Pancreas (tissue), 10 donors: ENCODE results near the gene MBD4. TPM values are rescaled to one million over a fixed set of nuclear protein-coding genes. Genes with fewer than 3 reads are reported as not detected.
"Not testable (repeated sequence)": the region's sequence is repeated elsewhere in the genome, so short reads cannot be mapped to it uniquely, and the experiment has no call there.

Experiments
- ATAC-seq, 4 donors: fragments of 200-7000 bp; cut with Tn5 transposase; one replicate each; pipeline versions ENCODE4 v1.8.0 to v1.9.1; 2020; ENCODE audit warnings: mild to moderate bottlenecking in 4 of 4, moderate library complexity in 4 of 4
- DNase-seq, 6 donors: peaks; one replicate each; pipeline ENCODE4 v3.0.0-alpha.2; 2020
- FAIRE-seq: peaks from 2 replicates; lab custom pipeline; 2012; peaks lifted over from hg19 to GRCh38; lab: Jason Lieb, UNC
- H3K27ac ChIP-seq, 4 donors: fragments of 200-600 bp; sonication (generic); 1 replicate in 3 of 4; 2 replicates in 1 of 4; pipeline versions ENCODE4 v1.5.0 to v1.8.0; 2020
- H3K27me3 ChIP-seq, 4 donors: fragments of 200-600 bp; one replicate each; pipeline ENCODE4 v1.8.0; 2021
- H3K36me3 ChIP-seq, 3 donors: fragments of 200-600 bp; sonication (generic) in 1 of 3; one replicate each; pipeline versions ENCODE4 v1.5.0 to v1.8.0; 2020 to 2021
- H3K4me1 ChIP-seq, 3 donors: fragments of 200-600 bp; one replicate each; pipeline ENCODE4 v1.8.0; 2021
- H3K4me3 ChIP-seq, 4 donors: fragments of 200-600 bp; sonication (generic) in 2 of 4; one replicate each; pipeline versions ENCODE4 v1.5.0 to v1.8.0; 2020 to 2021
- H3K9me3 ChIP-seq, 4 donors: fragments of 200-600 bp; one replicate each; pipeline ENCODE4 v1.8.0; 2021
- WGBS, 2 donors: extraction: QIAGEN DNeasy Blood & Tissue Kit; methylation state at CpG; one replicate each; pipeline ENCODE4 v1.1.7; 2013; 5-methylcytosine and 5-hydroxymethylcytosine counted together
- intact Hi-C, 3 donors: fragments of 100-400 bp; cut with DNase I; formaldehyde crosslinking; loops; one replicate each; pipeline versions ENCODE4 v1.11.1 to v1.14.2; 2022
- polyA plus RNA-seq, 2 donors: library from polyadenylated mRNA; stranded (reverse); fragments of 200-250 nt; gene quantifications; one replicate each; pipeline ENCODE4 v1.2.3, GENCODE V29; 2013
- total RNA-seq, 6 donors: library from RNA; stranded (reverse); fragmentation: NEBNext Ultra II Directional in 4 of 6; extraction: Animal tissue kit (Norgen Biotek cat#: 25700) in 4 of 6; gene quantifications; one replicate each; pipeline versions ENCODE4 v1.2.1 to v1.2.4, GENCODE V29; 2021 to 2023
- TF ChIP-seq, protein P1 (sequence below), 4 donors: fragments of 200-600 bp; sonication (generic) in 3 of 4; IDR thresholded peaks; one replicate each; pipeline versions ENCODE4 v1.5.0 to v1.8.0; 2021; ENCODE audit warnings: antibody characterized with exemption in 4 of 4
- donor health status: healthy with polysubstance abuse.
- donor health status: DM: no; HTN: no; CAD: no; lungs with moderate emphysema.
- donor health status: DM: no; HTN: no; CAD: no.
- donor health status: control.
- donor health status: control.
- donor health status: Bipolar disorder and iron deficiency.
- donor health status: DM: yes; HTN: yes; CAD: no.
- donor health status: DM: no; HTN: no; CAD: no.
- donor health status: DM: no; HTN: no; CAD: no.
- donor health status: DM: yes; HTN: yes; CAD: no.

The MBD4 gene
- total and polyA plus RNA-seq, 8 donors = 8.4 to 19.7 (median 15.0) TPM

DNA sequence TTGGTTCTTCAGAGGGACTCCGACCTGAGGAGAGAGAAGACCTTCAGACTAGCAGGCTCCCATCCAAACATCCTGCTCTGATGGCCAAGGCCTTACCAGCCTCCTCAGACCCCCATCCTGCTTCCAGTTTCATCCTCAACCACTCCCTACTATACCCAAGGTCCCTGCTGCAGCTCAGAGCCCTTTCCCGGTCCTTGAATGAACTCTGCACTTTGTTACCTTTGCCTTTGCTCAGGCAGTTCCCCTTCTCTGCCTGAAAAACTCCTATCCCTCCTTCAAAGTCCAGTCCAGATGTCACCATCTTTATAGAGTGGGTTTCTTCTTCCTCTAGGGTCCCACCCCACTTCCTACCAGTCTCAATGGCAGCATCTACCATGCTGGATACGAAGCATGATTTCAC lies 24.4 kb downstream of the MBD4 start:
- H3K27me3 ChIP-seq = no peaks in the 10 kb centered on the region
- no peak overlapping the region for H3K4me3 ChIP-seq
- H3K4me1 ChIP-seq = no peaks in the 10 kb centered on the region
- ATAC-seq = no peak
- 75 to 78% methylated on average over 3 of the region's 3 CpGs for WGBS, 2 donors
- H3K9me3 ChIP-seq = no peaks in the 10 kb centered on the region
- FAIRE-seq = no peak
- TF ChIP-seq, protein P1, sequence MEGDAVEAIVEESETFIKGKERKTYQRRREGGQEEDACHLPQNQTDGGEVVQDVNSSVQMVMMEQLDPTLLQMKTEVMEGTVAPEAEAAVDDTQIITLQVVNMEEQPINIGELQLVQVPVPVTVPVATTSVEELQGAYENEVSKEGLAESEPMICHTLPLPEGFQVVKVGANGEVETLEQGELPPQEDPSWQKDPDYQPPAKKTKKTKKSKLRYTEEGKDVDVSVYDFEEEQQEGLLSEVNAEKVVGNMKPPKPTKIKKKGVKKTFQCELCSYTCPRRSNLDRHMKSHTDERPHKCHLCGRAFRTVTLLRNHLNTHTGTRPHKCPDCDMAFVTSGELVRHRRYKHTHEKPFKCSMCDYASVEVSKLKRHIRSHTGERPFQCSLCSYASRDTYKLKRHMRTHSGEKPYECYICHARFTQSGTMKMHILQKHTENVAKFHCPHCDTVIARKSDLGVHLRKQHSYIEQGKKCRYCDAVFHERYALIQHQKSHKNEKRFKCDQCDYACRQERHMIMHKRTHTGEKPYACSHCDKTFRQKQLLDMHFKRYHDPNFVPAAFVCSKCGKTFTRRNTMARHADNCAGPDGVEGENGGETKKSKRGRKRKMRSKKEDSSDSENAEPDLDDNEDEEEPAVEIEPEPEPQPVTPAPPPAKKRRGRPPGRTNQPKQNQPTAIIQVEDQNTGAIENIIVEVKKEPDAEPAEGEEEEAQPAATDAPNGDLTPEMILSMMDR (IDR thresholded peaks at IDR 0.05) = no peak
- no peaks in the 10 kb centered on the region for H3K36me3 ChIP-seq
- intact Hi-C loops = no loop called here
- no peak overlapping the region for H3K27ac ChIP-seq
- no peak for DNase-seq

DNA sequence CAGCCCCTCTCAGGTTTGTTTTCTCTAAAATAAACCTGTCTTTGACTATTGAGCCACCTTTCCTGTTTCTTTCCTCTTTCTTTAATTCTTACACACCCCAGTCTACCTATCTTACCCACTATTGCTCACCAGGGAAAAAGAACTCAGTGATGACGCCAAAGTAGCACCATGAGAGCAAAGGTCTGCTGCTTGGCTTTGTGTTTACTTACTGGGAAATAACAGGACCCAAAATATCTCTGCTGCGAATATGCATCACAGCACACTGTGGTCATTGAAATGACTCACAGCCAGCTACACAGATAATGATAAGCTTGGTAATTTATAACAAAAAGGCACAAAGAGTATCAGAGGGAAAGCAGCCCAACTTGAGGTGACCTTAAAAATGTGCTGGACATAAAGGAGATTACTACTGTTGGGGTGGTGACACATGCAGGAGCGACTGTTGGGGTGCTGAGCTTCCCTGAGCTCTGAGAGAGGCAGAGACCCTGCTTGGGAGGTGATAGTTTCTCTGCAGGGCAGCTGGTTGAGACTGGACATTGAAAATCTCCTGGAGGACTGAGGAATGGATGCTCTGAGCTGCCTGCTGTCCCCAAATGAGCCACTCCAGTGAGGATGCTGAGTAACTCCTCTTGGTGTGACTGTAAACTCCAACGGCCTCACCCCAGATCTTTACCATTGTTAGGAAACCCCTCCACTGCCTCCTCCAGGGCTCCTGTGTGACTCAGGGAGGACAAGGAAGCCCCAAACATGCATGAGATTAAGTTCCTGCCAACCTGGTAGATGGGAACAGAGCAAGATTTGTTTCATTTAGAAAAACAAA lies 25.9 kb downstream of the MBD4 start:
- Histone ChIP-seq H3K9me3 (no peaks in the 10 kb centered on the region), H3K27me3 (no peaks in the 10 kb centered on the region), H3K36me3 (no peaks in the 10 kb centered on the region), H3K4me1 (no peaks in the 10 kb centered on the region), H3K4me3 (no peak overlapping the region), H3K27ac (peak overlapping the region in 1 of 4 donors; percentile 57)
- FAIRE-seq = no peak
- intact Hi-C loops = no loop called here
- peak; percentile 76 to 84 (median 79) for ATAC-seq
- 44 to 57% methylated on average over 4 of the region's 4 CpGs for WGBS, 2 donors
- TF ChIP-seq, protein P1 (IDR thresholded peaks at IDR 0.05) = no peak
- DNase-seq = peak in 1 of 6 donors; percentile 30

DNA sequence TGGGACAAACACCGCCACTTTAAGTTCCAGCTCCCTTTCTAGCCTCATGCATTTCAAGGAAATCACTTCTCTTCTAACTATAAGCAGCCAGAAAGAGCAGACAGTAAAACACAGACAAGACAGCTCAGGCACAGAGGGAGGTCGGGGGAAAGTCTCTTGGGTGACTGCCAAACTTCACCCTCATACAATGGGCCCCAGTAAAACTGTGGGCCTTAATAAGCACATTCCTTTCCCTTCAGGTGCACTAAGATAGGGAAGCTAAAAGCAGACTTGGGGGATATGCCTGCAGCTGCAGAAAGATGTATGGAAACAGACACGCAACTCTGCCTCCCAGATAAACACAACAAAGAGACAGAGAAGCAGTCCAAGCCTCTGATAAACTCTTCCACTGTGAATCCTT lies 26.5 kb downstream of the MBD4 start:
- ATAC-seq, H3K27me3 ChIP-seq, FAIRE-seq, DNase-seq, H3K9me3 ChIP-seq, H3K36me3 ChIP-seq, H3K4me1 ChIP-seq, H3K4me3 ChIP-seq, intact Hi-C loops: not testable (repeated sequence)
- WGBS, 2 donors = 73 to 76% methylated on average over 3 of the region's 3 CpGs
- H3K27ac ChIP-seq = peak overlapping the region in 1 of 4 donors; percentile 57

DNA sequence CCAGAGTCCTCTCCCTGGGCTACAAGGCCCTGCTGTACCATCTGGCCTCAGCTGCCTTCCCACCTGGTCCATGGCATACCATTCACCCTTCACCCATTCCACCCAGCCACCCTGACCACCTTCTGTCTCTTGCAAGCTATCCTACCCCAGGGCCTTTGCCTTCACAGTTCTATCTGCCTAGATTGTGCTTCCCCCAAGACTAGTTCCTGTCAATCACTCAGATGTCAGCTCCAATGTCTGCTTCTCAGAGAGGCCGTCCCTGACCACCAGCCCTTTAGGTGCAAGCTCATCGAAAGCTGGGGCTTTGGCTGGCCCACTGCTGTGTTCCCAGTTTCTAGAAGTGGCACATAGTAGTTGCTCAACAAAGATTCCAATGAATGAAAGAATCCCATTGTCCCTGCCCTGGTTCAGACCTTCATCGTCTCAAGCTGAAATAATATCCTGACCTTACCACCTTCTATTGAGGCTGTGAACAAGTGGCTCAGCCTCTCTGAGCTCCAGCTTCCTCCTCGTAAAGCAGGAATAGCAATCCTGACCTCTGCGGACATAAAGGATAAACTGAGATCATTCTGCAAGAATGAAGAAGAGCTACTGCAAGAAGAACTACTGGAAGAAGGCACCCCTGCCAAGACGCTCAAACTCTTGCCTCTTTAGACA lies 27.1 kb downstream of the MBD4 start:
- no peaks in the 10 kb centered on the region for H3K9me3 ChIP-seq
- intact Hi-C loops = no loop called here
- no peaks in the 10 kb centered on the region for H3K4me1 ChIP-seq
- 78 to 81% methylated on average over 6 of the region's 6 CpGs for WGBS, 2 donors
- no peak for ATAC-seq
- FAIRE-seq = no peak
- H3K27me3 ChIP-seq = no peaks in the 10 kb centered on the region
- no peak for DNase-seq
- no peak overlapping the region for H3K4me3 ChIP-seq
- H3K27ac ChIP-seq = no peak overlapping the region
- no peaks in the 10 kb centered on the region for H3K36me3 ChIP-seq
- TF ChIP-seq, protein P1 (IDR thresholded peaks at IDR 0.05) = no peak

DNA sequence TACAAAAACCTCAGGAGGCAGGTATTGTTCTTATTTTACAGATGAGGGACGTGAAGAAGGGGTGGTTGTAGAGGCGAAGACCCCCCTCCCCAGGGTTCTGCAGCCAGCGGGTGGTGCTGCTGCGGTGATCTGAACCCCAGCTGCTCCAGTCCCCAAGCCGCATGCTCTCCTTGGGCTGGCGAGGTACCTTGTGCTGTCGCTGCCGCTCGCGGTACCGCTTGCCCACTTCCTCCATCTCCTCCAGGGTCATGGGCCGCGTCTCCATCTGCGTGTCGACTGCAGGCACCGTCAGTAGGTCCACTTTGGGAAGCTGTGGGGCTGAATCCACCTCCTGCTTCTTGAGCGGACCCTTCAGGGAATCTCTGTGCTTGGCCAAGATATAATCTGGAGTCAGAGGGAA lies 28.8 kb downstream of the MBD4 start:
- no peaks in the 10 kb centered on the region for H3K4me1 ChIP-seq
- intact Hi-C loops = no loop called here
- H3K27ac ChIP-seq = no peak overlapping the region
- TF ChIP-seq, protein P1 (IDR thresholded peaks at IDR 0.05) = no peak
- 91 to 94% methylated on average over 17 of the region's 17 CpGs for WGBS, 2 donors
- no peaks in the 10 kb centered on the region for H3K36me3 ChIP-seq
- no peak overlapping the region for H3K4me3 ChIP-seq
- FAIRE-seq (no peak), ATAC-seq (no peak), DNase-seq (no peak)
- no peaks in the 10 kb centered on the region for H3K9me3 ChIP-seq
- no peaks in the 10 kb centered on the region for H3K27me3 ChIP-seq
